Hepatocyte (in vitro differentiated cells): ENCODE measurements around the gene XPR1. TPM values are rescaled to one million over a fixed set of nuclear protein-coding genes. Genes with fewer than 3 reads are reported as not detected.

ENCODE experiments used
- DNase-seq: peaks from one replicate; pipeline ENCODE4 v3.0.0-alpha.2; 2016; ENCODE audit warnings: low spot score
- H2AFZ ChIP-seq: fragments of 200-600 bp; sonication (generic); 2 replicates; pipeline ENCODE4 v1.6.0; 2016; ENCODE audit warnings: antibody characterized with exemption, mild to moderate bottlenecking
- H3K27ac ChIP-seq: fragments of 200-600 bp; sonication (generic); 2 replicates; pipeline ENCODE4 v1.5.1; 2016; ENCODE audit warnings: mild to moderate bottlenecking
- H3K27me3 ChIP-seq: fragments of 200-600 bp; sonication (generic); 2 replicates; pipeline ENCODE4 v1.6.1; 2016
- H3K36me3 ChIP-seq: fragments of 200-600 bp; sonication (generic); replicated peaks from 2 replicates; pipeline ENCODE4 v1.5.1; 2016; ENCODE audit warnings: low read depth; ENCODE audit not compliant: insufficient read depth
- H3K4me1 ChIP-seq: fragments of 200-600 bp; sonication (generic); 2 replicates; pipeline ENCODE4 v1.5.1; 2016; ENCODE audit warnings: mild to moderate bottlenecking, moderate library complexity; ENCODE audit not compliant: insufficient read depth
- H3K4me2 ChIP-seq: fragments of 200-600 bp; sonication (generic); 2 replicates; pipeline ENCODE4 v1.6.0; 2016
- H3K4me3 ChIP-seq: fragments of 200-600 bp; sonication (generic); 2 replicates; pipeline ENCODE4 v1.5.1; 2016; ENCODE audit warnings: mild to moderate bottlenecking
- H3K79me2 ChIP-seq: fragments of 200-600 bp; sonication (generic); 2 replicates; pipeline ENCODE4 v1.6.0; 2017; ENCODE audit warnings: mild to moderate bottlenecking
- H3K9me2 ChIP-seq: fragments of 200-600 bp; sonication (generic); replicated peaks from 2 replicates; pipeline ENCODE4 v1.6.0; 2017; ENCODE audit warnings: mild to moderate bottlenecking; ENCODE audit not compliant: insufficient read depth
- H3K9me3 ChIP-seq: fragments of 200-600 bp; sonication (generic); 2 replicates; pipeline ENCODE4 v1.5.1; 2016; ENCODE audit warnings: low read depth, mild to moderate bottlenecking
- H4K20me1 ChIP-seq: fragments of 200-600 bp; sonication (generic); 2 replicates; pipeline ENCODE4 v1.6.0; 2016; ENCODE audit warnings: mild to moderate bottlenecking; ENCODE audit not compliant: insufficient read depth, poor library complexity, severe bottlenecking
- CTCF ChIP-seq: fragments of 200-600 bp; sonication (generic); IDR thresholded peaks from 2 replicates; pipeline ENCODE4 v1.5.1; 2016; ENCODE audit warnings: antibody characterized with exemption, mild to moderate bottlenecking; ENCODE audit not compliant: poor library complexity
- EZH2 ChIP-seq: fragments of 200-600 bp; sonication (generic); IDR thresholded peaks from 2 replicates; pipeline ENCODE4 v1.6.1; 2016; ENCODE audit warnings: antibody characterized with exemption, mild to moderate bottlenecking, borderline replicate concordance
- EZH2phosphoT487 ChIP-seq: fragments of 200-600 bp; sonication (generic); IDR thresholded peaks from one replicate; pipeline ENCODE4 v1.6.1; 2018; ENCODE audit warnings: antibody characterized with exemption, mild to moderate bottlenecking, low read depth, moderate library complexity; ENCODE audit not compliant: unreplicated experiment, severe bottlenecking
- WGBS: methylation state at CpG from one replicate; pipeline ENCODE4 v1.1.6; 2016; ENCODE audit warnings: low lambda C conversion rate; ENCODE audit errors: missing lambda C conversion rate; 5-methylcytosine and 5-hydroxymethylcytosine counted together
- polyA plus RNA-seq: library from polyadenylated mRNA; unstranded; fragments of >200 nt; fragmentation: Nextera tagmentation; extraction: Ambion mirVana; gene quantifications from 2 replicates; pipeline ENCODE4 v1.2.1, GENCODE V29; 2016
- total RNA-seq: library from RNA; depleted of rRNA; stranded (reverse); fragments of >200 nt; gene quantifications from 2 replicates; pipeline ENCODE4 v1.2.3, GENCODE V29; 2014

The XPR1 gene
- total and polyA plus RNA-seq, 2 experiments from 2014 or later: 18.2 to 41.5 TPM

DNA sequence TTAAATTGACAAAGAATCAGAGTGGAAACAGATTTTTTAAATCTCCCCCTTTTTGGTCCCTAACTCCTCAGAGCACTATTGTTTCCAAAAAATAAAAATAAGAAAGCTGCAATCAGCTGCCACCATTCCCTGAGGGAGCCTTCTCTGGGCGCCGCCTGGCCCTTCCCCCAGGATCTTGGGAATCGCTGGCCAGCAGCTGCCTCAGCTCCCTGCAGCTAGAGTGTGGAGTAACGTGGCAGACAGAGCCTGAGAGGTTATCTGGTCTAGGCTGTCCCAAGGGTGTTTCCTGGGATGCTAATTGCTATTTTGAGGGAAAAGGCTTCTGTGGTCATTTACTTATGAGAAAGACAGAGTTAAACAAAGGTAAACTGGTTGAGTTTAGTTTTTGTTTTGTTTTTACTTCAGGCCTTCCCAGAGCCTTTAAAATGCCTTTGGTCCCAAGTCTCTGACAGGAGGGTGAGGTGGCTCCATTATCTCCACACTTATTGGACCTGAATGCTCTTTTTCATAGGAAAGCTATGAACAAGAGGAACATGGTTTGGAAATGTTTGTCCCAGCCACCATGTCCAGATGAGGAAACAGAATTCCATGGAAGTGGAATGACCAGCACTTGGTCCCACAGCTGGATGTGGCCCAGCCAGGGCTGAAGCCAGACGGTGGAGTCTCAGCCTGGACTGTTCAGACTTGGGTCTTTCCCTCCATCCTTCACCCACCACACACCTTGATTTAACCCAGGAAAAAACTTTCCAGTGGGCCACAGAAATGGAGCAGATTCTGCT lies 266.8 kb downstream of the XPR1 start:
- H3K36me3 ChIP-seq: no peaks in the 10 kb centered on the region
- H4K20me1 ChIP-seq: no peaks in the 10 kb centered on the region
- WGBS: 48% methylated on average over 5 of the region's 5 CpGs
- H3K4me3 ChIP-seq: no peak overlapping the region
- no peak overlapping the region for H2AFZ ChIP-seq
- no peaks in the 10 kb centered on the region for H3K9me3 ChIP-seq
- no peak for TF ChIP-seq CTCF
- no peak for TF ChIP-seq EZH2phosphoT487
- TF ChIP-seq EZH2: no peak
- H3K27ac ChIP-seq: no peak overlapping the region
- no peaks in the 10 kb centered on the region for H3K9me2 ChIP-seq
- H3K79me2 ChIP-seq: no peaks in the 10 kb centered on the region
- no peaks in the 10 kb centered on the region for H3K4me1 ChIP-seq
- H3K27me3 ChIP-seq: no peaks in the 10 kb centered on the region
- no peak for DNase-seq
- no peak overlapping the region for H3K4me2 ChIP-seq

- no peaks in the 10 kb centered on the region for H3K27me3 ChIP-seq
Measured at GRCh38 chr1:180899262-180899661, 267.4 kb downstream of the XPR1 start.

DNA sequence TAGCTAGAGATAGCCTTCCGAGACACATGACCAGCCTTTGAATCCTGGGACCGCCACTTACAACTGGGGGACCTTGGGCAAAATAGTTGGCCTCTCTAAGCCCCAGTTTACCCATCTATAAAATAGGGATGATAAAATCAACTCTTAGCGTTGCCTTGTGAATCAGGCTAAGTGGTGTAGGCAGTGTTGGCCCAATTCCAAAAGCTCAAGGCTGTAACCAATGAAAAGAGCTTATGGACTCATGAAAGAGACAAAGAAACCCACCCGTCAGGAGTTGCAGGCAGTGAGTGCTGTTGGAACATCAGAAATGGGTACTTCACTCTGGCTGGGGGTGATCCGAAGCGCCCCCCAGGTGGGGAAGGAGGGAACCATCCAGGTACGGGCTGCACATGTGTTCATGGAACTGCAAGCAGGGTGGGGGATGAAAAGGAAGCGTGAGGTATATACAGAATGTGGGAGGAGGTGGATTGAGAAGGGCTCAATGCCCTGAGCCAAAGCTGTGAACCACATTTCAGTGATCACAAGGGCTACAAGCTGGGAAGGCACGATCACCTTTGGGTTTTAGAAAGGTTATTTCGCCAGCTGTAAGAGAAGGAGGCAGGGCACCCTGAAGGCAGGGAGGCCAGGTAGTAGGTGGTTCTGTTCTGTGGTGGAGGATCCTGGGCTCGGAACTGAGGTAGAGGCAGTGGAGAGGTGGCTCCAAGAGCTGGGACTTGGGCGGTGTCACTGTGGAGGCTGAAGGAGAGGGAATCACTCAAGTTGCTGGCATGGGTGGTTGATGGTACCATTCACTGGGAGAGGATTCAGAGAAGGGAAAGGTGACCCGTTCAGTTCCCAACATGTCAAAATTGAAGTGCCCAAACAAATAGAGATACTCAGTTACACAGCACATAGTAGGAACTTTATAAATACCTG lies 269.5 kb downstream of the XPR1 start:
- no peak overlapping the region for H3K4me2 ChIP-seq
- H3K27ac ChIP-seq: no peak overlapping the region
- no peak for DNase-seq
- H3K27me3 ChIP-seq: no peaks in the 10 kb centered on the region
- H2AFZ ChIP-seq: no peak overlapping the region
- H3K79me2 ChIP-seq: no peaks in the 10 kb centered on the region
- H3K9me3 ChIP-seq: no peaks in the 10 kb centered on the region
- H3K9me2 ChIP-seq: no peaks in the 10 kb centered on the region
- TF ChIP-seq EZH2: no peak
- no peak for TF ChIP-seq CTCF
- no peak for TF ChIP-seq EZH2phosphoT487
- WGBS: 90% methylated on average over 13 of the region's 13 CpGs
- no peaks in the 10 kb centered on the region for H3K4me1 ChIP-seq
- H3K4me3 ChIP-seq: no peak overlapping the region
- H4K20me1 ChIP-seq: no peaks in the 10 kb centered on the region
- no peaks in the 10 kb centered on the region for H3K36me3 ChIP-seq

More at GRCh38 chr1:180899262-180899661, 267.4 kb downstream of the XPR1 start:
- Histone ChIP-seq H2AFZ (no peak overlapping the region), H3K36me3 (no peaks in the 10 kb centered on the region), H4K20me1 (no peaks in the 10 kb centered on the region), H3K9me2 (no peaks in the 10 kb centered on the region), H3K9me3 (no peaks in the 10 kb centered on the region), H3K4me3 (no peak overlapping the region), H3K4me2 (no peak overlapping the region), H3K4me1 (no peaks in the 10 kb centered on the region), H3K79me2 (no peaks in the 10 kb centered on the region), H3K27ac (no peak overlapping the region)
- WGBS: 77% methylated on average over 7 of the region's 7 CpGs
- no peak for DNase-seq
- TF ChIP-seq EZH2phosphoT487: no peak
- no peak for TF ChIP-seq EZH2
- TF ChIP-seq CTCF: no peak
